Stimulated activated naive CD4-positive, alpha-beta T cell treated with Interleukin-2 at 50 U/mL for 16 hours (primary cell): ENCODE results near the gene EFEMP2.

Source experiments
- DNase-seq: peaks from one replicate; lab custom pipeline; 2025; lab: John Stamatoyannopoulos, UW

The EFEMP2 gene

GRCh38 chr11:65866509-65867283, 5.9 kb downstream of the EFEMP2 start:
- no peak for DNase-seq

- DNase-seq: no peak
Observed at GRCh38 chr11:65865550-65866172, 6.9 kb downstream of the EFEMP2 start.

- no peak for DNase-seq
Observed at GRCh38 chr11:65864706-65865471, 7.7 kb downstream of the EFEMP2 start.

GRCh38 chr11:65863889-65864705, 8.5 kb downstream of the EFEMP2 start:
- DNase-seq: no peak

GRCh38 chr11:65862941-65863888, 9.4 kb downstream of the EFEMP2 start:
- DNase-seq: no peak

- DNase-seq: no peak
Observed at GRCh38 chr11:65862191-65862735, 10.3 kb downstream of the EFEMP2 start.

GRCh38 chr11:65861533-65862183, 10.9 kb downstream of the EFEMP2 start:
- no peak for DNase-seq

GRCh38 chr11:65861165-65861505, 11.5 kb downstream of the EFEMP2 start:
- DNase-seq: no peak

GRCh38 chr11:65860278-65861164, 12.1 kb downstream of the EFEMP2 start, which contains the start of gene MUS81:
Gene MUS81 (plus strand): TSS chr11:65860433. CDS start chr11:65860754, 321 bp downstream.
- DNase-seq: peak; percentile 92

- DNase-seq: peak; percentile 48
Observed at GRCh38 chr11:65859812-65860277, 12.8 kb downstream of the EFEMP2 start.

- DNase-seq: peak; percentile 97
Observed at GRCh38 chr11:65859095-65859811, 13.3 kb downstream of the EFEMP2 start.

GRCh38 chr11:65858681-65859087, 13.9 kb downstream of the EFEMP2 start:
- no peak for DNase-seq

- DNase-seq: peak; percentile 97
Observed at GRCh38 chr11:65857853-65858680, 14.5 kb downstream of the EFEMP2 start, which contains the start of gene CFL1. Gene CFL1 (minus strand): TSS chr11:65858180. CDS start chr11:65858099, 81 bp downstream.

GRCh38 chr11:65857500-65857852, 15.1 kb downstream of the EFEMP2 start:
- peak; percentile 52 for DNase-seq

- peak; percentile 82 for DNase-seq
Observed at GRCh38 chr11:65856689-65857499, 15.7 kb downstream of the EFEMP2 start.

- DNase-seq: no peak
Observed at GRCh38 chr11:65855927-65856363, 16.7 kb downstream of the EFEMP2 start.
